Brain microvascular endothelial cell (primary cell): Measurements from ENCODE around the gene GRID2IP.
"Not testable (repeated sequence)": the region's sequence is repeated elsewhere in the genome, so short reads cannot be mapped to it uniquely, and the experiment has no call there.

Experiments
- DNase-seq: peaks from one replicate; pipeline ENCODE4 v3.0.0-alpha.2; 2020
- H3K27ac ChIP-seq: fragments of 250-450 bp; sonication (Bioruptor Pico); 2 replicates; pipeline ENCODE4 v1.5.1; 2020; ENCODE audit warnings: mild to moderate bottlenecking, moderate library complexity
- H3K27me3 ChIP-seq: fragments of 250-450 bp; sonication (Bioruptor Pico); replicated peaks from 2 replicates; pipeline ENCODE4 v1.5.1; 2020; ENCODE audit warnings: mild to moderate bottlenecking
- H3K36me3 ChIP-seq: fragments of 250-450 bp; sonication (Bioruptor Pico); replicated peaks from 2 replicates; pipeline ENCODE4 v1.5.1; 2020; ENCODE audit warnings: mild to moderate bottlenecking
- H3K4me3 ChIP-seq: 2 replicates; pipeline ENCODE4 v1.5.1; 2011; ENCODE audit warnings: low read depth, mild to moderate bottlenecking, control low read depth, low read length, moderate library complexity
- in situ Hi-C: cut with HindIII; loops from 2 replicates; pipeline ENCODE4 v1.10.0; 2017; ENCODE audit warnings: low sequenced_read_pairs, low pct_ligation_motif_present
- TF ChIP-seq, protein P1 (sequence below): IDR thresholded peaks from 2 replicates; pipeline ENCODE4 v1.5.1; 2011; ENCODE audit warnings: low read depth, mild to moderate bottlenecking, moderate library complexity, low read length, control low read depth, inconsistent platforms; ENCODE audit errors: missing control alignments

Gene GRID2IP

DNA sequence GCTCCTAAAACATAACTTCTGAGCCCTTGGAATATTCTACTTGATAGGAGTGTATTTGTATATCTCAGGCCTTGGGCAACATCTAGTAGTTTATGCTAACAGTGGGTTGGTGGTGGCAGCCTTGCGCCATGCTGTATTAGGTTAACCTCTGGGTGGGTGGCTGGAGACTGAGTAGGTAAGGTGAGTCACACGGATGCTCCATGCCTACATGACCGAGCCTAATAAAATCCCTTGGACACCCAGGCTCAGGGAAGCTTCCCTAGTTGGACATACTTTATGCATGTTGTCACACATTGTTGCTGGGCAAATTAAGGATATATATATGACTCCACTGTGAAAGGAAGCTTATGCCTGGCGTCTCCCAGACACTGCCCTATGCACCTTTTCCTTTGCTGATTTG lies 97.5 kb downstream of the GRID2IP start:
- Histone ChIP-seq H3K27me3 (no peaks in the 10 kb centered on the region), H3K4me3 (no peak overlapping the region), H3K27ac (peak overlapping the region; percentile 49), H3K36me3 (no peaks in the 10 kb centered on the region)
- TF ChIP-seq, protein P1, sequence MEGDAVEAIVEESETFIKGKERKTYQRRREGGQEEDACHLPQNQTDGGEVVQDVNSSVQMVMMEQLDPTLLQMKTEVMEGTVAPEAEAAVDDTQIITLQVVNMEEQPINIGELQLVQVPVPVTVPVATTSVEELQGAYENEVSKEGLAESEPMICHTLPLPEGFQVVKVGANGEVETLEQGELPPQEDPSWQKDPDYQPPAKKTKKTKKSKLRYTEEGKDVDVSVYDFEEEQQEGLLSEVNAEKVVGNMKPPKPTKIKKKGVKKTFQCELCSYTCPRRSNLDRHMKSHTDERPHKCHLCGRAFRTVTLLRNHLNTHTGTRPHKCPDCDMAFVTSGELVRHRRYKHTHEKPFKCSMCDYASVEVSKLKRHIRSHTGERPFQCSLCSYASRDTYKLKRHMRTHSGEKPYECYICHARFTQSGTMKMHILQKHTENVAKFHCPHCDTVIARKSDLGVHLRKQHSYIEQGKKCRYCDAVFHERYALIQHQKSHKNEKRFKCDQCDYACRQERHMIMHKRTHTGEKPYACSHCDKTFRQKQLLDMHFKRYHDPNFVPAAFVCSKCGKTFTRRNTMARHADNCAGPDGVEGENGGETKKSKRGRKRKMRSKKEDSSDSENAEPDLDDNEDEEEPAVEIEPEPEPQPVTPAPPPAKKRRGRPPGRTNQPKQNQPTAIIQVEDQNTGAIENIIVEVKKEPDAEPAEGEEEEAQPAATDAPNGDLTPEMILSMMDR: no peak
- in situ Hi-C loops: no loop called here
- peak; percentile 81 for DNase-seq

DNA sequence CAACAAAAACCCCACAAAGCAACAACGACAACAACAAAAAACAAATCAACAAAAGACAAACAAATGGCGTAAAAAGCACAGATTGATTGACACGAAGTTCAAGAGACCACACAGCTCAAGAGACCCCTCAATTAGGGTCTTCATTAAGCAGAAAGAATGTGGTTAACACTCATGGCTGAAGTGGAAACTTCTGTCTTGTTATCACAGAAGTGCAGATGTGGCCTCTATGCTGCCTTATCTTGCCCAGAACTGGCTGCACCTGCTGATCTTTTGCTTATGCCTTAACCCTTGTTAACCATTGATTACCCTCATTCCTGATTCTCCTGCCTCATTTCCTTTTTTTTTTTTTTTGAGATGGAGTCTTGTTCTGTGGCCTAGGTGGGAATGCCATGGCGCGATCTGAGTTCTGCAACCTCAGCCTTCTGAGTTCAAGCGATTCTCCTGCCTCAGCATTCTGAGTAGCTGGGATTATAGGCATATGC lies 100.0 kb downstream of the GRID2IP start:
- TF ChIP-seq, protein P1: no peak
- in situ Hi-C loops: no loop called here
- H3K36me3 ChIP-seq: no peaks in the 10 kb centered on the region
- no peak overlapping the region for H3K27ac ChIP-seq
- no peak overlapping the region for H3K4me3 ChIP-seq
- H3K27me3 ChIP-seq: no peaks in the 10 kb centered on the region
- DNase-seq: no peak

DNA sequence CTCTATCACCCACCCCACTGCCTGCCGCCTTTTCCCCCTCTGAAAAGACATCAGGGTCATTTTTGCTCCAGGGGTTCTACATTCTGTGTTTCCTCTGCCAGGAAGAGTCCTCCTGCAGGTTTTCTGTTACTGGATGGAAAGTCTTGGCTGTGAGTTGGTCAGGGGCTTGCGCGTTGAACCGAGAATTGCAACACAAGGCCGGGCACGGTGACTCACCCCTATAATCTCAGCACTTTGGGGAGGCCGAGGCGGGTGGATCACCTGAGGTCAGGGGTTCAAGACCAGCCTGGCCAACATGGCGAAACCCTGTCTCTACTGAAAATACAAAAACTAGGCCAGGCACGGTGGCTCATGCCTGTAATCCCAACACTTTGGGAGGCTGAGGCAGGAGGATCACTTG lies 100.7 kb downstream of the GRID2IP start:
- in situ Hi-C loops, H3K27me3 ChIP-seq, H3K36me3 ChIP-seq, DNase-seq, H3K27ac ChIP-seq, H3K4me3 ChIP-seq: not testable (repeated sequence)

DNA sequence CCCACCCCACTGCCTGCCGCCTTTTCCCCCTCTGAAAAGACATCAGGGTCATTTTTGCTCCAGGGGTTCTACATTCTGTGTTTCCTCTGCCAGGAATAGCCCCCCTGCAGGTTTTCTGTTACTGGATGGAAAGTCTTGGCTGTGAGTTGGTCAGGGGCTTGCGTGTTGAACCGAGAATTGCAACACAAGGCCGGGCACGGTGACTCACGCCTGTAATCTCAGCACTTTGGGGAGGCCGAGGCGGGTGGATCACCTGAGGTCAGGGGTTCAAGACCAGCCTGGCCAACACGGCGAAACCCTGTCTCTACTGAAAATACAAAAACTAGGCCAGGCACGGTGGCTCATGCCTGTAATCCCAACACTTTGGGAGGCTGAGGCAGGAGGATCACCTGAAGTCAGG lies 101.4 kb downstream of the GRID2IP start:
- H3K36me3 ChIP-seq, H3K4me3 ChIP-seq, H3K27ac ChIP-seq, in situ Hi-C loops, H3K27me3 ChIP-seq: not testable (repeated sequence)
- peak; percentile 44 for DNase-seq

DNA sequence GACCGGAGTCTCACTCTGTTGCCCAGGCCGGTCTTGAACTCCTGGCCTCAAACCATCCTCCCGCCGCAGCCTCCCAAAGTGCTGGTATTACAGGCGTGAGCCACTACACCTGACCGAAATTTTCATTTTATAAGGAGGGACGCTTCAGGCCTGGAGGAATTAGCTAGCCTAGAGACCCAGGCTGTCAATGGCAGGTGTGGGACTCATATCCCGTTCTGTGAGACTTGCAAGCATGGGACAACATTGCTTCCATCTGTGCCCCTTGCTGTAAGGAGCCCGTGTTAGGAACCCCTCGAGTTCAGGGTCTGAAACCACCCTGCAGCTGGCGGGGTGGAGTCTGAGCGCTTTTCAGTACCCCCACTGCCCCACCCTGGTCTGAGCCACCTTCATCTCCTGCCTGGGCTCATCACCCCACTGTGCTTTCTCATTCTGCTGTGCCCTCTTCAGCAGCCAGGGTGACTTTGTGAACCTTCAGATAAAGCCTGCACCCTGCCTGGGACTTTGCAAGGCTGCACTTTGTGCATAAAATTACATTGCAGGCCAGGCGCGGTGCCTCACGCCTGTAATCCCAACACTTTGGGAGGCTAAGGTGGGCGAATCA lies 102.2 kb downstream of the GRID2IP start:
- TF ChIP-seq, protein P1: no peak
- no peak overlapping the region for H3K4me3 ChIP-seq
- peak overlapping the region; percentile 37 for H3K27ac ChIP-seq
- in situ Hi-C loops: no loop called here
- H3K36me3 ChIP-seq: peaks cover 11% of the 10 kb centered on the region
- DNase-seq: no peak
- no peaks in the 10 kb centered on the region for H3K27me3 ChIP-seq

DNA sequence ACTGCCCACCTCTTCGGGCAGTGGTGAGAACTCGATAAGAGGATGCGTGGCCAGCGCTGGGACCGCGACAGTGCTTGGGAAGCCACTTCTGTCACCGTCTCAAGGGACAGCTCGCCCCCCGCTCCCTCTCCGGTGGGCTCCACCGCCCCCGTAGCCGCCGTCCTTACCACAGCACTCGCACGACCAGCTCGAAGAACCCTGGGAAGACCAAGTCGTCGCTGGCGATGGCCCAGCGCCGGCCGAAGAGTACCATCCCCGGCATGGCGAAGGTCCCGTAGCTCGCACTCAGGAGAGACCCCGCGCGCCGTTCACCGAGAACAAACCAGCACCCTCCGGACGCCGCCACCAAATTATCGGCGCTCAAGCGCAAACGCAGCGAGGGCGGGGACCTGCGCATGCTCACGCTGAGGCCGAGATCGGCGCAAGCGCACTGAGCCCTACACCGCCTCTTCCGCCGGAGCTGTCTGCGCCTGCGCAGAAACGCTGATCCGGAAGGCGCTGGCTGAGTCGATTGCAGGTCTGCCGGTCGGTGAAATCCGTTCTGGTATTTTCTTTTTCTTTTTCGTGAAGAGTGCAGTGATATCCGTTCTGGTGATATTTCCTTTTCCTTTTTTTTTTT lies 103.6 kb downstream of the GRID2IP start, which contains the start of gene DAGLB:
Gene DAGLB, minus strand, starts transcription at position 374 of the 619 bp plus-strand sequence. Its CDS starts 112 bp downstream, at position 262.
- H3K36me3 ChIP-seq: peaks cover 11% of the 10 kb centered on the region
- in situ Hi-C loops: no loop called here
- peak within 1 kb of the TSS; percentile 97 for H3K4me3 ChIP-seq
- TF ChIP-seq, protein P1: no peak
- DNase-seq: peak; percentile 80
- no peaks in the 10 kb centered on the region for H3K27me3 ChIP-seq
- peak within 1 kb of the TSS; percentile 93 for H3K27ac ChIP-seq
